Fibroblast of lung (primary cell): ENCODE results near the gene CRYBA4. TPM values are rescaled to one million over a fixed set of nuclear protein-coding genes. Genes with fewer than 3 reads are reported as not detected.

ENCODE experiments used
- DNase-seq, 2 donors: peaks; one replicate each; pipeline versions ENCODE4 v3.0.0 to v3.0.0-alpha.2; 2010; ENCODE audit warnings: low read depth in 2 of 2
- H2AFZ ChIP-seq: 2 replicates; pipeline ENCODE4 v1.5.1; 2012; ENCODE audit warnings: low read length, control low read depth, inconsistent platforms
- H3K27ac ChIP-seq: 2 replicates; pipeline ENCODE4 v1.5.1; 2011; ENCODE audit warnings: low read length, control low read depth; ENCODE audit not compliant: insufficient read depth
- H3K27me3 ChIP-seq: 2 replicates; pipeline ENCODE4 v1.5.1; 2011; ENCODE audit warnings: mild to moderate bottlenecking, low read length; ENCODE audit not compliant: control insufficient read depth, insufficient read depth
- H3K36me3 ChIP-seq: 2 replicates; pipeline ENCODE4 v1.5.1; 2011; ENCODE audit warnings: low read length; ENCODE audit not compliant: control insufficient read depth, insufficient read depth
- H3K4me1 ChIP-seq: 2 replicates; pipeline ENCODE4 v1.5.1; 2011; ENCODE audit warnings: low read length; ENCODE audit not compliant: control insufficient read depth, insufficient read depth; ENCODE audit errors: extremely low read depth
- H3K4me2 ChIP-seq: 2 replicates; pipeline ENCODE4 v1.5.1; 2011; ENCODE audit warnings: low read length, control low read depth; ENCODE audit not compliant: insufficient read depth; ENCODE audit errors: extremely low read depth
- H3K4me3 ChIP-seq, 4 experiments: fragments of 200-600 bp in 1 of 4; sonication (generic) in 1 of 4; replicated peaks in 1 of 4; 2 replicates each; pipeline ENCODE4 v1.5.1; 2011 to 2016; ENCODE audit warnings: low read length in 4 of 4, low read depth in 3 of 4, mild to moderate bottlenecking in 3 of 4, control low read depth in 2 of 4, inconsistent platforms in 1 of 4, mixed read lengths in 1 of 4; ENCODE audit not compliant: insufficient read depth in 1 of 4; ENCODE audit errors: control extremely low read depth in 1 of 4
- H3K79me2 ChIP-seq: 2 replicates; pipeline ENCODE4 v1.5.1; 2012; ENCODE audit warnings: mild to moderate bottlenecking, low read length, inconsistent platforms; ENCODE audit not compliant: control insufficient read depth, insufficient read depth
- H3K9ac ChIP-seq: 2 replicates; pipeline ENCODE4 v1.5.1; 2011; ENCODE audit warnings: mild to moderate bottlenecking, low read length, control low read depth; ENCODE audit not compliant: insufficient read depth
- H3K9me3 ChIP-seq: 2 replicates; pipeline ENCODE4 v1.5.1; 2012; ENCODE audit warnings: low read depth, low read length; ENCODE audit not compliant: control insufficient read depth, insufficient read depth
- H4K20me1 ChIP-seq: 2 replicates; pipeline ENCODE4 v1.5.1; 2011; ENCODE audit warnings: low read length; ENCODE audit not compliant: control insufficient read depth, insufficient read depth; ENCODE audit errors: extremely low read depth
- CTCF ChIP-seq, 2 donors: IDR thresholded peaks in 1 of 2; conservative IDR thresholded peaks in 1 of 2; 1 replicate in 1 of 2; 2 replicates in 1 of 2; pipeline ENCODE4 v1.5.1; 2011 to 2012; ENCODE audit warnings: low read length in 2 of 2, control low read depth in 1 of 2, inconsistent platforms in 1 of 2, low read depth in 1 of 2, mild to moderate bottlenecking in 1 of 2
- EZH2 ChIP-seq: IDR thresholded peaks from 2 replicates; pipeline ENCODE4 v1.5.1; 2012; ENCODE audit warnings: low read length, control low read depth, mild to moderate bottlenecking; ENCODE audit errors: missing control alignments
- polyA plus RNA-seq, 2 donors: library from polyadenylated mRNA; depleted of rRNA in 1 of 2; stranded (reverse) in 1 of 2; unstranded in 1 of 2; fragments of >200 nt; gene quantifications; 2 replicates each; pipeline ENCODE4 v1.2.1, GENCODE V29; 2011 to 2012; ENCODE audit warnings: missing spikeins in 1 of 2
- total RNA-seq: library from RNA; depleted of rRNA; stranded (reverse); fragments of >200 nt; gene quantifications from 2 replicates; pipeline ENCODE4 v1.2.1, GENCODE V29; 2014

The CRYBA4 gene
- total and polyA plus RNA-seq, 2 donors (not counting 1 experiment from before 2014, with no cell fraction given) = not detected

- no peaks in the 10 kb centered on the region for H4K20me1 ChIP-seq
- DNase-seq = peak; percentile 44 to 86
- no peak overlapping the region for H3K27ac ChIP-seq
- no peaks in the 10 kb centered on the region for H3K9me3 ChIP-seq
- peaks cover 10% of the 10 kb centered on the region for H3K4me1 ChIP-seq
- H3K27me3 ChIP-seq = no peaks in the 10 kb centered on the region
- H2AFZ ChIP-seq = no peak overlapping the region
- H3K4me3 ChIP-seq = no peak overlapping the region
- H3K4me2 ChIP-seq = no peak overlapping the region
- no peaks in the 10 kb centered on the region for H3K79me2 ChIP-seq
- no peak for TF ChIP-seq CTCF (conservative IDR thresholded peaks at IDR 0.05 in 1 of 2, IDR thresholded peaks at IDR 0.05 in 1 of 2; ENCODE audit: low read depth in 1 of 2, low read length in 2 of 2)
- TF ChIP-seq EZH2 = no peak
- no peaks in the 10 kb centered on the region for H3K36me3 ChIP-seq
- no peak overlapping the region for H3K9ac ChIP-seq
Observed at GRCh38 chr22:26606611-26607010, 15.2 kb upstream of the CRYBA4 start.

GRCh38 chr22:26608129-26608528, 13.6 kb upstream of the CRYBA4 start:
- Histone ChIP-seq H2AFZ (no peak overlapping the region), H3K9ac (no peak overlapping the region)
- TF ChIP-seq EZH2 = no peak
- no peak for TF ChIP-seq CTCF (conservative IDR thresholded peaks at IDR 0.05 in 1 of 2, IDR thresholded peaks at IDR 0.05 in 1 of 2; ENCODE audit: low read depth in 1 of 2, low read length in 2 of 2)

GRCh38 chr22:26609287-26609686, 12.5 kb upstream of the CRYBA4 start:
- Histone ChIP-seq H4K20me1 (no peaks in the 10 kb centered on the region), H3K36me3 (no peaks in the 10 kb centered on the region), H2AFZ (no peak overlapping the region), H3K27me3 (no peaks in the 10 kb centered on the region), H3K9ac (no peak overlapping the region), H3K4me1 (peaks cover 10% of the 10 kb centered on the region), H3K9me3 (no peaks in the 10 kb centered on the region), H3K79me2 (no peaks in the 10 kb centered on the region), H3K27ac (no peak overlapping the region), H3K4me3 (no peak overlapping the region), H3K4me2 (no peak overlapping the region)
- TF ChIP-seq CTCF (conservative IDR thresholded peaks at IDR 0.05 in 1 of 2, IDR thresholded peaks at IDR 0.05 in 1 of 2; ENCODE audit: low read depth in 1 of 2, low read length in 2 of 2) = no peak
- TF ChIP-seq EZH2 = no peak
- DNase-seq = no peak

More at GRCh38 chr22:26608129-26608528, 13.6 kb upstream of the CRYBA4 start:
- Histone ChIP-seq H3K9me3 (no peaks in the 10 kb centered on the region), H3K4me3 (no peak overlapping the region), H4K20me1 (no peaks in the 10 kb centered on the region), H3K27ac (no peak overlapping the region), H3K36me3 (no peaks in the 10 kb centered on the region), H3K27me3 (no peaks in the 10 kb centered on the region), H3K4me2 (no peak overlapping the region), H3K4me1 (peaks cover 10% of the 10 kb centered on the region), H3K79me2 (no peaks in the 10 kb centered on the region)
- peak in 1 of 2 donors; percentile 56 for DNase-seq
